SKM-1 treated with dmso at 0.1 percent for 144 hours (cell line): ENCODE measurements around the gene PDIA4.
A peak's percentile ranks its signal among the peaks of the same experiment; 100 is the strongest.
"Not testable (repeated sequence)": the region's sequence is repeated elsewhere in the genome, so short reads cannot be mapped to it uniquely, and the experiment has no call there.

Source experiments
- DNase-seq: peaks from one replicate; lab custom pipeline; 2025; ENCODE audit not compliant: unreplicated experiment; lab: John Stamatoyannopoulos, UW

Gene PDIA4

DNA sequence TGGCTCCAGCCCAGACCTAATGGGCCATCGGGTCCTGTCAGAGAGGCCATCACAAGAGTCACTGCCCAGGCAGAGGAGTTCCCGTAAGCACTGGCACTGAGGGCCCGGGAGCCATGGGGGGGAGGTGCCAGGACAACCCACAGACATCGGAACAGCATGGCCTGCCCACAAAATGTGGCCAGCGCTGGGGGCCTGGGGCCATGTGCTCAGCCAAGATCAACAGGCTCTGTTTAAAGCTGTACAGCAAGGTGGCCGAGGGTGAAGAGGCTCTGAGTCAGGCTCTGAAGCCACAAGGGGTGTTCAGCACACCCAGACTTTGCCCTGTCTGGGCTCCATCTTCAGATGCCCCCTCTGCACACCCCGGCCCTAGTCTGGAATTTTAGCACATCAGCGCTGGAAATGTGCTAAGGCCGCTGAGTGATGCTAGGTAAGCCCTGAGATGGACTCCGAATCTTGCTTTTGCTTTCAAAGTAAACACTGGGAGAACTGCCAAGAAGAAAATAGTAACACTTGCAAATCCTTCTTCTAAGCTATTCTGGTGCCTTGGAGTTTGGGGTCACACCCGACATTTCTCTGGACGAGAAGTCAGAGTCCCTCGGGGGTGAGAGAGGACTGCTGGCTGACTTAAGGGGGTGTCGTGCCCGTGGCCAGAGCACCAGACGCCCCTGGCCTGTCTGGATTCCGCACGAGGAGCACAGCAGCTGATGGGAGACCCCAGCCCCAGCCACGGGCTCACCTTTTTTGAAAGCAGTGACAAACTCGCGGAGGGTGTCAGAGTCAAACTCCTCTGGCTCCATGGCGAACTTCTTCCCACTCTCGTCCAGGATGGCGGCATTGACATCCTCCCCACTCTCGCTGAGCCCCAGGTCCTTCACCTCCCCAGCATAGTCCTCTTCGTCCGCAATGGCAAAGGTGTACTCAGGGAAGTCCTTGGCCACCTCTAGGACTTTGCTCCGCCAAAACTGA is 23.6 kb downstream of the PDIA4 start:
- no peak for DNase-seq

DNA sequence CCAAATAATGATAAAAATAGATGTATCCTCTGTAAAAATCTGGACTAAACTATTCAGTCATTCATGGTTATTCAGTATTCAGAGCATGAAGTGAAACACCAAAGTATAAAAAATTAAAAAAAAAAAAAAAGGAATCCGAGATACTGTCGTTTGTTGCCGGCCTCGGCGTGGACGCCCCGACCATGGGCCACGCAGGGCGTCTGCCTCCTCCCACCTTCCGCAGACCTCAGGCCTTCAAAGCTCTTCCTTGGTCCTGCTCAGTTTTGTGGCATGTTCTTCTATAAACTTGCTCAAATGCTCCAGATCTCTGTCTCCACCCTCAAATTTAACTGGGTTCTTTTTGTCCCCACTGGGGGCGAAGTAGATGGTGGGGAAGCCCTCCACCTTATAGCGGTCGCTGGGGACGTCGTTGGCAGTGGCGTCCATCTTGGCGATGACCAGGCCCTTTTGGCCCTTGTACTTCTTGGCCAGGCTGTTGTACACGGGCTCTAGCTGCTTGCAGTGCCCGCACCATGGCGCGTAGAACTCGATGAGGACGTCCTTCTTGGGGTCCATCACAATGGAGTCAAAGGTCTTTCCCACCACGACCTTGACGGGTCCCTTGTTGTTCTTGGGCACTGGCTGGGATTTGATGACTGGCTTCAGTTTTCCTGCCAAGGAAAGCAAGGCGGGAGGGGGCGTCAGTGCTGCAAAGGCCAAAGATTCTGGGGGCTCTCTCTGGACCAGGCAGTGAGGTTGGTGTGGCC is 24.6 kb downstream of the PDIA4 start:
- no peak for DNase-seq

DNA sequence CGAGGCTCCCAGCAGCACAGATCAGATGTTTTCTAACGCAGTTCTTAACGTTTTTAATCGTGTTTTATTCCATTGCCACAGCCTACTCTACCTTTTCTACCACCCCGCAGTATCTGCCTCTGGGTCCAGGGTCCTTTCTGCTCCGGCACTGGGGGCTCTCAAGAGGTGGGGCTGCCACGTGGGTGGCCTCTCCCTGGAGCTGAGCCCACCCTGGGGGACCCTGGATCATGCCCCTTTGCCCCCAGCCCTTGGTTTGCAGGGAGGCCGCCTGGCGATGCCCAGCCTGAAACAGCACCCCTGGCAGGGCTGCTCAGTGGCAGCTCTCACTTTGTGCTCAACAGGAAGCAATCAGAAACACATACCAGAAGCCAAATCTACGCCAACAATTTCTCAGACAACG is 25.3 kb downstream of the PDIA4 start:
- no peak for DNase-seq

DNA sequence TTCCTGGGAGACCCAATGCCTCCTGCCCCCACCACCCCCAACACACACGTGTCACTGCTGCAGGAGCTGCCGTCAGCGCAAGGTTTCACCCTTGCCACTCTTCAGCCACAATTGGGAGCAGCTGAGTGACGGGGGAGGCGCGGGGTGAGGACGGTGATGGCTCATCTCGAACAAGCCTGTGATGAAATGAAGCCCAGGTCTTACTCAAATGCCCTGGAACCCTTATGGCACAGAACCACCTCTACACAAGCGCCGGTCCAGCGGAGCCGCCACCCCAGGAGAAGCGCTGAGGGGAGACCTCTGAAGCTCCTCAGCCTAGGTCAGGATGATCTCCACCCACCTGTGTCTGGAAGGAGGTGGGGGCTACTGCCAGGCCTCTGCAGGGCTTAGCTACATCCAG is 25.7 kb downstream of the PDIA4 start:
- no peak for DNase-seq

DNA sequence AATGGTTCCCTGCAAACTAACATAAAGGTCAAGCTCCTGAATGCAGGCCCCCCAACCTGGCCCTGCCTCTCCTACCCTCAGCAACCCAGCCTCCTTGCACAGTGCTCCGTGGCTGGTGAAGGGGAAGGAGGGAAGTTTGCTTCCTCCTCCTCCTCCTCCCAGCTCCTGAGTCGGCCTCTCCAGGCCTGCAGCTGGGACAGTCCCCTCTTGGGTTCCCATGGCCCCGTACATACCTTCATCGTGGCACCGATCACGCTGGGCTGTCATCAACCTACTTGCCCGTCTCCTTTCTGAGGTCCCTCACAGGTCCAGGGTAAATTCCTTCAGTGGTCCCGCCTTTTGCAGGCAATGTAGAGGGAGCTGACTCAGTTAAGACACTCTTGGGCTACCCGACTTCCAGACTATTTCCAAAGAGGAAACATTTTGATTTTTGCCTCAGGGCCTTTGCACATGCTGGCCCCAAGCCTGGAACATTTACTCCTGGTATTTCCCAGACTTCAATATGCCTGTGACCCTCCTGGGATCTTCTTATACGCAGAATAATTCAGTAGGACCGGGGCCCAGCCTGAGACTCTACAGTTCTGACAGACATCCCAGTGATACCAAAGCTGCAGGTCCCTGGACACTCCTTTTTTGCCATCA is 26.8 kb downstream of the PDIA4 start:
- DNase-seq: no peak

DNA sequence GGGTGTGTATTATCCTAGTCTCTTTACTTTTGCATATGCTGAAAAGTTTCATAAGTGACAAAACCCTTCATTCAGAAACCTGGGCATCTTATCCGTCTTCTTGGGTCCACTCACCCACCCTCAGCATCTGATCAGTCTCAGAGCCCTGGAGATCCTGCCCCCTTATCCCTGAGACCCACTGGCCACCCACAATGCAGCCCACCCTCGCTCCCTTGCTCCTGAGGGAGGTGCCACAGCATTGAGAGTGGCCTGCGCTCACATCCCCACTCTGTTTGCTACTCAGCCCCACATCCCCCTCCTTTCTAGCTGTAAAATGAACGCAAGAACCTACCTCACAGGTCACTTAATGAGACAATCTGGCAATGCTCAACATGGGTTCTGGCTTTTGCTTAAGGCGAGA is 27.3 kb downstream of the PDIA4 start:
- DNase-seq: no peak

DNA sequence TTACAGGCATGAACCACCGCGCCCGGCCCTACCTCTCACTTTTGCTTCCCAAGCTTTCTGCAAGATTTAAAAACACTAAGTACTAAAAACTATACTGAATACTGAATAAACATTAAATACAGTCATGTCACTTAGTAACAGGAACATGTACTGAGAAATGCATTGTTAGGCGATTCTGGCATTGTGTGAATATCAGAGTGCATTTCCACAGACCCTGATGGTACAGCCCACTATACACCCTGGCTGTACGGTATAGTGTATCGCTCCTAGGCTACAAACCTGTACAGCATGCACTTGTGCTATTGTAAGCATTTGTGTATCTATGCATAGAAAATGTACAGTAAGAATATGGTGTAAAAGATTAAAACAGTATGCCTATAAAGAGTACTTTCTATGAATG is 29.1 kb downstream of the PDIA4 start:
- no peak for DNase-seq

DNA sequence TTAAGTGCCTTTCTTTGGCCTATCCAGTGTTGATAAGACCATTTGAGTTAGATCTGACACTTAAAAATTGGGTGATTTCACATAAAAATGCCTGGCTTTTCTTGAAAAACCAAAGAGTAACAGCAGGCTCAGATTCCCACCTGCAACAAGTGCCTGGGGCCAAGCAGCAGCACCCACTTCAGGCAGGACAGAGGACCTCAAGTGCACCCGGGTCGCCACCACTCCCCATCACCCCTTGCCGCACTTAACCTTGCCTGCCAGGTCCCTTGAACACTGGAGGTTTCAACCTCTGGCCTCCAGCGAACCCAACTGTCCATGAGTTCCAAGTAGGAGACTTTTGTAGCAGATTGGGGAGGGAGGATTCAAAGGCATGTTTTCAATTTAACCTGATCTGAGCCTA is 30.8 kb downstream of the PDIA4 start:
- no peak for DNase-seq

DNA sequence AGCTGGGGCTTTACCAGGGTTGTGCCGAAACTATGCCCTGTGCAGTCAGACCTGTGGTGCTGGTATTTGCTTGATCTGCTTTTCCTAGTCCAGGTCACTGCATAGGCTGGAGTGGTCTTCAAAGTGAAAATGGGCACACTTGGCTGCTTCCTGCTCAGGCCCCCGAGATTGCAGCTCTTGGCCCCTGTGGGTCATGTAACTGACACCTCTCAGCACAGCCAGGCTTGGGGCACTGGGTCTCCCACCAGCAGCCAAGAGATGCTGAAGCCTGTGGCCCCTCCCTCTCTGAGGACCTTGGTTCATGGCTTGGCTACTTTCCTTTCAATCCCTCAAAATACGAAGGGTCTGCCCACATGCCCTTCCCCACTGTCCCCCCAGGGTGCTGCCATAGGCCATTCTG is 33.7 kb downstream of the PDIA4 start:
- no peak for DNase-seq

DNA sequence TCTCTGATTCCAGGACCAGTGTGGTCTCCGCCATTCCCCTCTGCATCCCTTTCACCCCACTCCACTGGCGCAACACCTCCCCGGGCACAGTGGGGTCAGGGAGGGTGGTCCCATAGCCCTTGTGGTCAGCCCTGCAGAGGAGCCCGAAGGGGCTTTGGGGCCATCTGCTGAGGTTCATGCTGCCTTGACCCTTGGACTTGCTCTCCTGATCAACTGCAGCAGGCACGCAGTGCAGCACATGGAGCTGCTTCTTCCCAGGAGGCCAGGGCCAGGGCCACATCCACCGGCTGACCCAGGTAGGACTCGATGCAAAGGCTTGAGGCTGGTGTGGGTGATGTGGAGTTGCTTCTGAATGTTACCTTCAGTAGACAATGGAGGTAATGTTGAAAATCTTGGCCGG is 35.1 kb downstream of the PDIA4 start:
- DNase-seq: no peak

DNA sequence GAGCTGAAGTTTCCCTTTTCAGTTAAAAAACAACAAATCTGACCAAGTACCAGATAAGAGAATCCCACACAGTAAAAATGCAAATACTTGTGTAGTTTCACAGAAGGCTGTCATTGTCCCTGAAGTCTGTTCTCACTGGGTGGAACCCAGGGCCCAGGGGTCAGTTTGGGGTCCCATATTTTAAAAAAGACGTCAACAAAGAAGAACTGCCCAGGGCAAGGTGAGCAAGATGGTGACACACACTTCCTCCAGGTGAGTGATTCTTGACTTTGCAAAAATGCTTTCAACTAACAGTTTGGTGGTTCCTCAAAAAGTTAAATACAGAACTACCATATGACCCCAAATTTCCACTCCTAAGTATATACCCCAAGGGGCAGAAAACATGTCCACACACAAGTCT is 36.8 kb downstream of the PDIA4 start:
- DNase-seq: no peak

DNA sequence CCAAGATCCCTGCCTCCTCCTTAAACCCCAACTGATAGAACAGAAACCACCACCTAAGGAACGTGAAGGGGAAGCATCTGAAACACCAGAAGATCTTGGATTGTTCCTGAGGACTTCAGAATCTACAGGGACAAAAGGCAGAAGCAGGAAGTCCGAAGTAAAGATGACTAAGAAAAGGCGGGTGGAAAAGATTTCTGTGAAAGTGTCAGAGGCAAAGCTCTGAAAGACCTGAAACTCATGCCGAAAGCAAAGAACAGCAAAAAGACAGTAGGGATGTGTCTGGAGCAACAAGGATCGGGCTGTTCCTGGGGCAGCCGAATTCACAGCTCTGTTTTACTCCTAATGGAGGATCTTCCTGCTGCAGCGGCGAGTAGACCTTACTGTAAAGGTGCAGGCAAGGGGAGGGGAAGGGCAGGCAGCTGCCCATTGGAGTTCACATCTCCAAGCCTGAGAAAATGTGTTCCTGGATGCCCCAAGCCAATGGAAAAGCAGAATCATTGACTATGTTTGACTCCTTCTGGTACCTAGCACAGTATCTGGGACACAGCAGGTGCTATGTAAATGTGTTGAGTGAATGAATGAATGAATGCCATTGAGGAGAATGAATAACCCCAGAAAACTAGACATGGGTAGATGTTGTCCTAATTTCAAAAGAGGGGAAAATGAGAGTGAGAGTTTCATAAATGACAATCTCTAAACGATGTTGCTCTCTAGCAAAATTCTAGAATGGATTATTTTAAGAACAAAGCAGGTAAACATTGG is 40.4 kb downstream of the PDIA4 start:
- no peak for DNase-seq

DNA sequence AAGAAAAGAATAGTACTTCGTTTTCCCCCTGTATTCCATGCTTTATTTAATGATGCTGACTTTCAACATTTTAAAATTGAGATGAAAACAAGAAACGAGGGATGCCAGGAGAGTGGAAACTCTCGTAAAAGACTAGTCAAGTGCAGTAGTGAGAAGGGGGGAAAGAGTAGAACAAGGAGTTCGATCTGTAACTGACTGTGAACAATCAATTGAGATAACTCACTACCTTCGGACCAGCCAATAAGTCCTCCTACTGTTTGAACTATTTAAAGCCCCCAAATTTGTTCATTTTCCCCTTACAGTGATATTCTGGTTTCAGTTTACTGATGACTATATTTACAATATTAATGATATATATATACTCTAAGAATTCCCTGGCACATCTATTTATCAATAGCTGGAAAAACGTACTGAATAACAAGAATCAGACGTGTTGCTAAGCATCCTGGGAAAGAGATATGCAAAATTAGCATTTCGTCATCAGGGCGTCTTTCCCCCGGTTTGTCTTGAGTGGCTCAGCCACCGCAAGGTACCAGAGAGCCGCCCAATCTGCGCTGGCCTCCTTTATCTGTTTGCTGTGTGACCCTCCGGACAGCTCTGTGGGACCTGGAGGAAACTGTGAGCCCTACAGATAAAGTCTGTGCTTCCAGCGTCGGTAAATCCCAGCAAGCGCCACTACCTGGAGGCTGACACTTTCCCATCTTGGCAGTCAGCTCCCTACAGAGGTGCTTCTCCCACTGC is 41.1 kb downstream of the PDIA4 start:
- peak; percentile 64 for DNase-seq

DNA sequence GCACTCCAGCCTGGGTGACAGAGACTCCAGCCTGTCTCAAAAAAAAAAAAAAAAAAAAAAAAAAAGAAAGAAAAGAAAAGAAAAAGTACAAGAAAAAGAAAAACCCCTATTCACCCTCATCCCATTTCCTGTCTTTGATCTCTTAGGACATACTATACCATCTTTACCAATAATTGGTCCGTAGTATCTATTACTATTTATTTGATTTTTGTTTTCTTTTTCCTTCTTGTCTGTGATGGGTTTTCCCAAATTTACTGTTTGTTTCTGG is 41.6 kb downstream of the PDIA4 start:
- no peak for DNase-seq

DNA sequence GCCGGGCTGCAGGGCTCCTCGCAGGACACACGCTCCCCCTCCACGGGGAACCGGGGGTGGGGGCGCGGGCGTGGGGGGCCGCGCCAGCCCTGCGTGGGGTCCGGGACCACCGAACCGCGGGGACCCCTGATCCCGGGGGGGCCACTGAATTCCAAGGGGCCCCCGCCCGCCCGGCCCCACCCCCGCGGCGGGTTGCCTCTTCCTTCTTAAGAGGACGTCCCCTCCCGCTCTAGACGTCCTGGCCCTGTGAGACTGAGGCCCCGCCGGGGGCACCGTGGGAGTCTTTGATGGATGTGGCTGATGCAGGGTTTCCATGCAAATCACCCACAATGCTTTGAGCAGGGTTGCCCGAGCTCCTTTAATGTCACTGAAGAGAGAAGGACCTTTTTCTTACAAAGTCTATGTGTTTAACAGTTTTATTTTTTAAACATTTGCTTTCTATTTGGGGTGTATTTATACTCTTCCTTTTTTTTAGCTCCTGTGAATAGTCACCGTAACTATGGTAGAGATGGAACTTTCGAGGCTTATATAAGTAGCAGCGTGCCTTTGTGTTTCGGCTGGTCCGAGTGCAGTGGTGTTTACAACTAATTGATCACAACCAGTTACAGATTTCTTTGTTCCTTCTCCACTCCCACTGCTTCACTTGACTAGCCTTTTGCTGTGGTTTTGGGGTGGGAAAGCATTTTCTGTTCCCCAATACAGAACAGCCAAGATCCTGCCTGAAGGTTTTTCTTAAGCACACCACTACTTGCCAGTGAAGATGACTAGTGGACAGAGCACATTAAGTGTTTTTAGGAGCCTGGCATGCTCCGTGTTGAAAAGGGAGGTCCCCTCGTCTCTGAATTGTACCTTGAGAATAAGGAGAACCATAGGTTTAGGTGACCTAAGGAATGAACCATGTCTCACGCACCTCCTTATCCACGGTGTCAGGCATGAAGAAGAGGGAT is 44.8 kb downstream of the PDIA4 start:
- DNase-seq: peak; percentile 53

DNA sequence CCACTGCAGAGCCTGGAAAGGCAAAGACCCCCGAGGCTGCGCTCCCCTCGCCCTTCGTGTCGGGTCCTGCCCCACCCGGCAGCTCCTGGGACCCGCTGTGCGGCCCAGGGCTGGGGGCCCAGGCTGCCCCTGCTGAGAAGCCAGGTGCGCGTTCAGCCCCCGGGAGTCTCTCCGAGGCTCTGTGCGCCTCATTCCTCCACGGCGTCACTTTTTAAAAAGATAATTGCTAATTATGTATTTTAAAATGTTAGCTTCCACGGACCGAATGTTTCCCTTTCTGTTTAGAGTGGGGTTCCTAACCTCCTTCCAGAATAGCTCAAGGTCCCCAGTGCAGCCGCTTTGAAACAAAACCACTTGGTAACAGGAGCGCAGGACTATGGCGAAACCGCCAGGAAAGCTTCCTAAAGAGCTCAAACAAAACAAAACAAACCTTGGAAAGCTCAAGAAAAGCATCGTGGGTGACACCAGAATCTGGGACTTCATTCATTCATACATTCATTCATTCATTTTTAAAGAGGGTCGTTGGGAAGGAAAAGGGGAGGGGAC is 45.6 kb downstream of the PDIA4 start:
- DNase-seq: no peak

DNA sequence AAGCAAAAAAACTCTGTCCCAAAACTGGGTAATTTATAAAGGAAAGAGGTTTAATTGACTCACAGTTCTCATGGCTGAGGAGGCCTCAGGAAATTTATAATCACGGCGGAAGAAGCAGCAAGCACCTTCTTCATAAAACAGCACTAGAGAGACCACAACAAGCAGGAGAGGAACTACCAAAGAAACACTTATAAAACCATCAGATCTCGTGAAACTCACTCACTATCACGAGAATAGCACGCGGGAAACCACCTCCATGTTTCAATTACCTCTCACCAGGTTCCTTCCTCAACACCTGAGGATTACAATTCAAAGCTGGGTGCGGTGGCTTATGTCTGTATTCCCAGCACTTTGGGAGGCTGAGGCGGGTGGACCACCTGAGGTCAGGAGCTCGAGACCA is 48.5 kb downstream of the PDIA4 start:
- no peak for DNase-seq

DNA sequence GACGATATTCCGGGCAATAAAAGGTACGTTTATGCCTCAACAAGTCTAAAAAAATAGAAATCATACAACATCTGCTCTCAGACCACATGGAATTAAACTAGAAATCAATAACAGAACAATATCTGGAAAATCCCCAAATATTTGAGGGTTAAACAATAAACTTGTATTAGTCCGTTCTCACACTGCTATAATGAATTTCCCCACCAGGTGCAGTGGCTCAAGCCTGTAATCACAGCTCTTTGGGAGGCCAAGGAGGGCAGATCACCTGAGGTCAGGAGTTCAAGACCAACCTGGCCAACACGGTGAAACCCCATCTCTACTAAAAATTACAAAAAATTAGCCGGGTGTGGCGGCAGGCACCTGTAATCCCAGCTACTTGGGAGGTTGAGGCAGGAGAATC is 49.2 kb downstream of the PDIA4 start:
- not testable (repeated sequence) for DNase-seq

DNA sequence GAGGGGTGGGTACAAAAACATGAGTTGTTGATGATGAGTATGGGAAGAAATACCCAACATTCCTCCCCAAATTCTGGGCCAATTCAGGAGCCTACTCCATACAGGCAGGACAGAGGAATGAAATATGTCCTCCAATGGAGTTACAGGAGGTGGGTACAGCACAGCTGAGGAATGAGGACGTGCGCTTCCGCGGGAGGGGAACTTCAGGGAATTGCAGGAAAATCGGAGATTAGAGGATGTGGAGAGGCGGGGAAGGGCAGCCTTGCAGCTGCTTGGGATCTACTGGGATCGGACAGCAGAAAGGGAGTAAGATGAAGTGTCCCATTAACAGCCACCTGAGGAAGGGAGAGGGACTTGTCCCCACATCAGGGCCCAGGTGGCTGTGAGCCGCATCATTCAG is 50.2 kb downstream of the PDIA4 start:
- DNase-seq: no peak
